Mucosa of descending colon (tissue), 3 donors: ENCODE measurements around the gene TMEM205. TPM values are rescaled to one million over a fixed set of nuclear protein-coding genes. Genes with fewer than 3 reads are reported as not detected.
"Not testable (repeated sequence)": the region's sequence is repeated elsewhere in the genome, so short reads cannot be mapped to it uniquely, and the experiment has no call there.

Experiments
- ATAC-seq: fragments of 200-7000 bp; cut with Tn5 transposase; one replicate; pipeline ENCODE4 v1.9.1; 2020; ENCODE audit warnings: mild to moderate bottlenecking, moderate library complexity
- DNase-seq, 3 donors: peaks; one replicate each; pipeline ENCODE4 v3.0.0-alpha.2; 2020
- H3K36me3 ChIP-seq: fragments of 200-600 bp; one replicate; pipeline ENCODE4 v1.8.0; 2021; ENCODE audit warnings: low read depth, mild to moderate bottlenecking
- H3K4me1 ChIP-seq: fragments of 200-600 bp; one replicate; pipeline ENCODE4 v1.8.0; 2021; ENCODE audit warnings: low read depth, mild to moderate bottlenecking
- H3K4me3 ChIP-seq: fragments of 200-600 bp; one replicate; pipeline ENCODE4 v1.8.0; 2021; ENCODE audit warnings: mild to moderate bottlenecking
- H3K9me3 ChIP-seq: fragments of 200-600 bp; one replicate; pipeline ENCODE4 v1.8.0; 2021; ENCODE audit warnings: mild to moderate bottlenecking
- CTCF ChIP-seq: fragments of 200-600 bp; IDR thresholded peaks from one replicate; pipeline ENCODE4 v1.8.0; 2022; ENCODE audit warnings: antibody characterized with exemption, mild to moderate bottlenecking
- intact Hi-C, 2 donors: fragments of 100-400 bp; cut with DNase I in 1 of 2; cut with micrococcal nuclease in 1 of 2; formaldehyde crosslinking; loops; one replicate each; pipeline versions ENCODE4 v1.11.0 to v1.11.1; 2022; cut with DNase I, micrococcal nuclease
- total RNA-seq, 3 donors: library from RNA; stranded (reverse); fragmentation: NEBNext Ultra II Directional in 2 of 3; extraction: Animal tissue kit (Norgen Biotek cat#: 25700) in 2 of 3; gene quantifications; one replicate each; pipeline versions ENCODE4 v1.2.1 to v1.2.4, GENCODE V29; 2021 to 2023
- donor health status: DM: no; HTN: no; CAD: no; lungs with moderate emphysema.
- donor health status: DM: no; HTN: no; CAD: no.
- donor health status: DM: no; HTN: yes; CAD: no.

Gene TMEM205
- total RNA-seq, 3 donors from 2014 or later, result 37.3 to 61.8 (median 55.7) TPM

- Histone ChIP-seq H3K4me3 (no peak overlapping the region), H3K4me1 (peaks cover 20% of the 10 kb centered on the region), H3K36me3 (peaks cover 3% of the 10 kb centered on the region), H3K9me3 (no peaks in the 10 kb centered on the region)
- ATAC-seq, result no peak
- TF ChIP-seq CTCF, result no peak
- intact Hi-C loops, result no loop called here
- no peak for DNase-seq
Measured at GRCh38 chr19:11349171-11349570, 3.1 kb upstream of the TMEM205 start.

GRCh38 chr19:11347546-11348039 lies 1.5 kb upstream of the TMEM205 start:
- no peak for ATAC-seq
- H3K4me1 ChIP-seq, result peaks cover 25% of the 10 kb centered on the region
- TF ChIP-seq CTCF, result no peak
- H3K4me3 ChIP-seq, result no peak overlapping the region
- H3K9me3 ChIP-seq, result no peaks in the 10 kb centered on the region
- peaks cover 3% of the 10 kb centered on the region for H3K36me3 ChIP-seq
- intact Hi-C loops, result no loop called here
- DNase-seq, result no peak

GRCh38 chr19:11345122-11345803 lies 805 bp downstream of the TMEM205 start:
- no peak overlapping the region for H3K4me3 ChIP-seq
- intact Hi-C loops, result no loop called here
- no peak for TF ChIP-seq CTCF
- H3K9me3 ChIP-seq, result no peaks in the 10 kb centered on the region
- peak in 1 of 3 donors; percentile 45 for DNase-seq
- H3K4me1 ChIP-seq, result peaks cover 25% of the 10 kb centered on the region
- no peak for ATAC-seq
- peaks cover 3% of the 10 kb centered on the region for H3K36me3 ChIP-seq

DNA sequence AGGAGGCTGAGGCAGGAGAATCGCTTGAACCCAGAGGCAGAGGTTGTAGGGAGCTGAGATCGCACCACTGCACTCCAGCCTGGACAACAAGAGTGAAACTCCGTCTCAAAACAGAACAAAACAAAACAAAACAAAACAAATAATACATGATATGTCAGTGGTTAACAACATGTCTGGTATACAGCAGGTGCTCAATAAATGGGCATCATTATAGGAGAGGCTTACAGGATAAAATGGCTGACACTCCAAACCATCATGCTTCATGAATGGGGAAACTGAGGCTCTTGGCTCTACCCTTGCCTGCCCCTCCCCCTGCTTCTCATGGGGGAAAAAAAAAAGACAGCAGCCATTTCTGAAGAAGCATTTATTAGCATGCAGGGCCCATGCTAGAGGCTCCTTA lies 3.6 kb downstream of the TMEM205 start:
- no peak overlapping the region for H3K4me3 ChIP-seq
- intact Hi-C loops, result no loop called here
- no peaks in the 10 kb centered on the region for H3K9me3 ChIP-seq
- no peak for TF ChIP-seq CTCF
- H3K4me1 ChIP-seq, result peaks cover 41% of the 10 kb centered on the region
- peaks cover 3% of the 10 kb centered on the region for H3K36me3 ChIP-seq
- ATAC-seq (no peak), DNase-seq (no peak)

DNA sequence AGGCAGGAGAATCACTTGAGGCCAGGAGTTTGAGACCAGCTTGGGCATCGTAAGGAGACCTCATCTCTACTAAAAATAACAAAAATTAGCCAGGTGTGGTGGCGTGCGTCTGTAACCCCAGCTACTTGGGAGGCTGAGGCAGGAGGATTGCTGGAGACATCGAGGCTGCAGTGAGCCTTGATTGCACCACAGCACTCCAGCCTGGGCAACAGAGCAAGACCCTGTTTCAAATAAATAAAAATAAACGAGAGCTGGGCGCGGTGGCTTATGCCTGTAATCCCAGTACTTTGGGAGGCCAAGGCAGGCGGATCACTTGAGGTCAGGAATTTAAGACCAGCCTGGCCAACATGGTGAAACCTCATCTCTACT lies 6.0 kb downstream of the TMEM205 start:
- H3K4me1 ChIP-seq, result peaks cover 30% of the 10 kb centered on the region
- H3K36me3 ChIP-seq, DNase-seq, ATAC-seq, intact Hi-C loops, H3K4me3 ChIP-seq, H3K9me3 ChIP-seq: not testable (repeated sequence)

GRCh38 chr19:11339254-11340098 lies 6.6 kb downstream of the TMEM205 start, which contains the start of gene RAB3D:
Gene RAB3D (minus strand): TSS chr19:11339657. CDS start chr19:11337399, 2,258 bp downstream.
- intact Hi-C loops, result no loop called here
- TF ChIP-seq CTCF, result no peak
- DNase-seq, result peak; percentile 95 to 96 (median 96)
- peak within 1 kb of the TSS; percentile 67 for H3K4me3 ChIP-seq
- ATAC-seq, result peak; percentile 94
- no peaks in the 10 kb centered on the region for H3K36me3 ChIP-seq
- no peaks in the 10 kb centered on the region for H3K9me3 ChIP-seq
- peaks cover 24% of the 10 kb centered on the region for H3K4me1 ChIP-seq
